Measurements from ENCODE around the gene CHN2. TPM values are rescaled to one million over a fixed set of nuclear protein-coding genes. Genes with fewer than 3 reads are reported as not detected.

CHN2 gene
- total RNA-seq, 1 experiment from 2014 or later: 0.15 TPM

- ATAC-seq: no peak
- CTCF ChIA-PET: no interaction called here
- peaks cover 2% of the 10 kb centered on the region; the same call in 1 of the 2 replicates for H3K4me1 ChIP-seq (ENCODE audit: control insufficient read depth, insufficient read depth, low read length)
- no peak overlapping the region for H3K4me3 ChIP-seq (ENCODE audit: low read depth in 2 of 2, low read length in 2 of 2)
- POLR2A ChIA-PET: no interaction called here
- no peaks in the 10 kb centered on the region for H3K9me3 ChIP-seq (ENCODE audit: control insufficient read depth, insufficient read depth, low read depth, low read length)
- no peaks in the 10 kb centered on the region for H3K27me3 ChIP-seq (ENCODE audit: control insufficient read depth, insufficient read depth, low read length)
- DNase-seq (ENCODE audit: low read depth, low spot score): no peak
- H3K27ac ChIP-seq (ENCODE audit: low read length): no peak overlapping the region
- intact Hi-C loops (cut with micrococcal nuclease; ENCODE audit: unreplicated experiment) (no loop called here), in situ Hi-C loops (cut with HindIII; ENCODE audit: low pct_unique_long_range_greater_than_20kb, low sequenced_read_pairs) (no loop called here)
- no peaks in the 10 kb centered on the region for H3K36me3 ChIP-seq (ENCODE audit: control insufficient read depth, insufficient read depth, low read length)
- no peak for TF ChIP-seq CTCF (IDR thresholded peaks at IDR 0.05)
- TF ChIP-seq REST (IDR thresholded peaks at IDR 0.05; ENCODE audit: insufficient read depth in 1 of 2, low read depth in 2 of 2, low read length in 1 of 2): no peak
- TF ChIP-seq TCF7L2 (IDR thresholded peaks at IDR 0.05; ENCODE audit: low read depth, low read length): no peak
- no peak for TF ChIP-seq SIN3A (IDR thresholded peaks at IDR 0.05; ENCODE audit: borderline replicate concordance, insufficient read depth, low read depth, low read length)
- no peak for TF ChIP-seq POLR2AphosphoS5 (IDR thresholded peaks at IDR 0.05; ENCODE audit: low read depth, low read length)
- BruUV-seq (replicated peaks): no TSS peak
Measured at GRCh38 chr7:29270594-29271318, 76.2 kb downstream of the CHN2 start.

GRCh38 chr7:29271319-29271658 is 76.7 kb downstream of the CHN2 start:
- H3K27me3 ChIP-seq (ENCODE audit: control insufficient read depth, insufficient read depth, low read length): no peaks in the 10 kb centered on the region
- H3K4me1 ChIP-seq (ENCODE audit: control insufficient read depth, insufficient read depth, low read length): peaks cover 2% of the 10 kb centered on the region; the same call in 1 of the 2 replicates
- ChIA-PET CTCF (no interaction called here), POLR2A (no interaction called here)
- H3K9me3 ChIP-seq (ENCODE audit: control insufficient read depth, insufficient read depth, low read depth, low read length): no peaks in the 10 kb centered on the region
- in situ Hi-C loops (cut with HindIII; ENCODE audit: low pct_unique_long_range_greater_than_20kb, low sequenced_read_pairs): no loop called here
- no peak overlapping the region for H3K27ac ChIP-seq (ENCODE audit: low read length)
- DNase-seq (ENCODE audit: low read depth, low spot score) (no peak), ATAC-seq (no peak)
- BruUV-seq (replicated peaks): no TSS peak
- TF ChIP-seq SIN3A (IDR thresholded peaks at IDR 0.05; ENCODE audit: borderline replicate concordance, insufficient read depth, low read depth, low read length): no peak
- no peak for TF ChIP-seq TCF7L2 (IDR thresholded peaks at IDR 0.05; ENCODE audit: low read depth, low read length)
- no peak for TF ChIP-seq REST (IDR thresholded peaks at IDR 0.05; ENCODE audit: insufficient read depth in 1 of 2, low read depth in 2 of 2, low read length in 1 of 2)
- no peak for TF ChIP-seq POLR2AphosphoS5 (IDR thresholded peaks at IDR 0.05; ENCODE audit: low read depth, low read length)
- no peak for TF ChIP-seq CTCF (IDR thresholded peaks at IDR 0.05)
- no peaks in the 10 kb centered on the region for H3K36me3 ChIP-seq (ENCODE audit: control insufficient read depth, insufficient read depth, low read length)
- intact Hi-C loops (cut with micrococcal nuclease; ENCODE audit: unreplicated experiment): no loop called here
- H3K4me3 ChIP-seq (ENCODE audit: low read depth in 2 of 2, low read length in 2 of 2): no peak overlapping the region

Data from Panc1 (cell line).